H9 (cell line): ENCODE measurements around the gene MNAT1. TPM values are rescaled to one million over a fixed set of nuclear protein-coding genes. Genes with fewer than 3 reads are reported as not detected.

ENCODE experiments used
- DNase-seq: peaks from one replicate; pipeline ENCODE4 v3.0.0-alpha.2; 2017
- H2AFZ ChIP-seq: one replicate; pipeline ENCODE4 v1.6.1; 2013; ENCODE audit warnings: mild to moderate bottlenecking, low read length, control low read depth, moderate library complexity
- H2AK5ac ChIP-seq: 2 replicates; pipeline ENCODE4 v1.6.1; 2013; ENCODE audit warnings: low read length, control low read depth, mixed read lengths; ENCODE audit not compliant: insufficient read length
- H2BK120ac ChIP-seq: one replicate; pipeline ENCODE4 v1.6.1; 2013; ENCODE audit warnings: low read depth, mild to moderate bottlenecking, low read length, control low read depth, inconsistent platforms; ENCODE audit not compliant: poor library complexity, severe bottlenecking
- H2BK12ac ChIP-seq: 2 replicates; pipeline ENCODE4 v1.6.1; 2013; ENCODE audit warnings: low read length, control low read depth, mixed read lengths, low read depth; ENCODE audit not compliant: insufficient read length
- H2BK15ac ChIP-seq: 2 replicates; pipeline ENCODE4 v1.6.1; 2013; ENCODE audit warnings: low read depth, low read length, control low read depth
- H2BK20ac ChIP-seq: one replicate; pipeline ENCODE4 v1.6.1; 2013; ENCODE audit warnings: low read depth, mild to moderate bottlenecking, low read length, control low read depth, inconsistent platforms; ENCODE audit not compliant: poor library complexity, severe bottlenecking
- H2BK5ac ChIP-seq: 2 replicates; pipeline ENCODE4 v1.6.1; 2013; ENCODE audit warnings: low read length, control low read depth, mixed read lengths; ENCODE audit not compliant: insufficient read length
- H3K14ac ChIP-seq: 2 replicates; pipeline ENCODE4 v1.6.1; 2013; ENCODE audit warnings: low read length, control low read depth; ENCODE audit not compliant: insufficient read depth
- H3K18ac ChIP-seq: 2 replicates; pipeline ENCODE4 v1.6.1; 2013; ENCODE audit warnings: low read depth, mild to moderate bottlenecking, mixed read lengths, low read length, control low read depth; ENCODE audit not compliant: insufficient read length
- H3K23ac ChIP-seq: 2 replicates; pipeline ENCODE4 v1.6.1; 2013; ENCODE audit warnings: low read length, control low read depth, mixed read lengths, low read depth; ENCODE audit not compliant: insufficient read length
- H3K23me2 ChIP-seq: 2 replicates; pipeline ENCODE4 v1.6.1; 2013; ENCODE audit warnings: low read depth, mild to moderate bottlenecking, mixed read lengths, low read length, control low read depth; ENCODE audit not compliant: insufficient read length, poor library complexity, severe bottlenecking
- H3K27ac ChIP-seq: 2 replicates; pipeline ENCODE4 v1.5.1; 2013; ENCODE audit warnings: low read length, control low read depth, mixed read lengths, low read depth; ENCODE audit not compliant: insufficient read length
- H3K27me3 ChIP-seq: 2 replicates; pipeline ENCODE4 v1.6.1; 2013; ENCODE audit warnings: low read length, control low read depth, inconsistent platforms; ENCODE audit not compliant: insufficient read depth
- H3K4ac ChIP-seq: 2 replicates; pipeline ENCODE4 v1.6.1; 2013; ENCODE audit warnings: low read depth, mild to moderate bottlenecking, control low read depth, inconsistent platforms, low read length, moderate library complexity
- H3K4me1 ChIP-seq: 2 replicates; pipeline ENCODE4 v1.6.1; 2013; ENCODE audit warnings: low read length, control low read depth, inconsistent platforms; ENCODE audit not compliant: insufficient read depth
- H3K4me2 ChIP-seq: 2 replicates; pipeline ENCODE4 v1.6.1; 2013; ENCODE audit warnings: low read length, control low read depth, mixed read lengths; ENCODE audit not compliant: insufficient read length, insufficient read depth
- H3K56ac ChIP-seq: 2 replicates; pipeline ENCODE4 v1.6.1; 2013; ENCODE audit warnings: low read depth, mild to moderate bottlenecking, mixed read lengths, low read length, control low read depth; ENCODE audit not compliant: insufficient read length
- H3K79me1 ChIP-seq: 2 replicates; pipeline ENCODE4 v1.6.1; 2013; ENCODE audit warnings: low read depth, mild to moderate bottlenecking, moderate library complexity, low read length, control low read depth, inconsistent platforms; ENCODE audit not compliant: insufficient read depth, poor library complexity, severe bottlenecking
- H3K79me2 ChIP-seq: 2 replicates; pipeline ENCODE4 v1.6.1; 2013; ENCODE audit warnings: low read length, control low read depth, inconsistent platforms; ENCODE audit not compliant: insufficient read depth
- H3K9ac ChIP-seq: 2 replicates; pipeline ENCODE4 v1.6.1; 2013; ENCODE audit warnings: low read length, control low read depth, mixed read lengths; ENCODE audit not compliant: insufficient read length; ENCODE audit errors: extremely low read depth
- H3K9me3 ChIP-seq: one replicate; pipeline ENCODE4 v1.6.1; 2013; ENCODE audit warnings: low read depth, low read length, inconsistent platforms; ENCODE audit not compliant: control insufficient read depth
- H3T11ph ChIP-seq: one replicate; pipeline ENCODE4 v1.6.1; 2013; ENCODE audit warnings: mild to moderate bottlenecking, low read length, control low read depth, inconsistent platforms
- H4K20me1 ChIP-seq: one replicate; pipeline ENCODE4 v1.6.1; 2013; ENCODE audit not compliant: control insufficient read depth, insufficient read length, insufficient read depth
- H4K5ac ChIP-seq: 2 replicates; pipeline ENCODE4 v1.6.1; 2013; ENCODE audit warnings: low read depth, mild to moderate bottlenecking, mixed read lengths, low read length, control low read depth; ENCODE audit not compliant: insufficient read length
- H4K8ac ChIP-seq: replicated peaks from 2 replicates; pipeline ENCODE4 v1.6.1; 2013; ENCODE audit warnings: low read length, control low read depth, mixed read lengths, low read depth; ENCODE audit not compliant: insufficient read length
- H4K91ac ChIP-seq: 2 replicates; pipeline ENCODE4 v1.6.1; 2013; ENCODE audit warnings: low read depth, mild to moderate bottlenecking, moderate library complexity, mixed read lengths, low read length, control low read depth; ENCODE audit not compliant: insufficient read length
- H3K27ac Mint-ChIP-seq, 3 experiments: 2 replicates in 2 of 3; 3 replicates in 1 of 3; pipeline ENCODE4 v1.8.0; 2020 to 2021; ENCODE audit warnings: mixed read lengths in 3 of 3, mild to moderate bottlenecking in 1 of 3, moderate library complexity in 1 of 3
- H3K27me3 Mint-ChIP-seq: 2 replicates; pipeline ENCODE4 v1.8.0; 2021; ENCODE audit warnings: low read depth, mild to moderate bottlenecking, moderate library complexity, mixed read lengths
- H3K36me3 Mint-ChIP-seq, 3 experiments: 2 replicates in 2 of 3; 3 replicates in 1 of 3; pipeline ENCODE4 v1.8.0; 2020 to 2021; ENCODE audit warnings: low read depth in 3 of 3, mixed read lengths in 3 of 3; ENCODE audit not compliant: insufficient read depth in 1 of 3
- H3K4me1 Mint-ChIP-seq, 2 experiments: 2 replicates each; pipeline ENCODE4 v1.8.0; 2020; ENCODE audit warnings: mixed read lengths in 2 of 2
- H3K4me3 Mint-ChIP-seq, 2 experiments: 2 replicates in 1 of 2; 3 replicates in 1 of 2; pipeline ENCODE4 v1.8.0; 2020 to 2021; ENCODE audit warnings: mild to moderate bottlenecking in 2 of 2, mixed read lengths in 2 of 2, moderate library complexity in 1 of 2
- H3K9me3 Mint-ChIP-seq, 2 experiments: 2 replicates in 1 of 2; 3 replicates in 1 of 2; pipeline ENCODE4 v1.8.0; 2020; ENCODE audit warnings: mild to moderate bottlenecking in 2 of 2, mixed read lengths in 2 of 2, moderate library complexity in 1 of 2
- WGBS: extraction: QIAGEN DNeasy Blood & Tissue Kit; methylation state at CpG from one replicate; pipeline ENCODE4 v1.1.7; 2013; ENCODE audit warnings: missing lambda C conversion rate, low lambda C conversion rate, mixed read lengths; ENCODE audit not compliant: insufficient read length; ENCODE audit errors: extremely low coverage; 5-methylcytosine and 5-hydroxymethylcytosine counted together
- total RNA-seq: library from RNA; stranded (reverse); gene quantifications from 2 replicates; pipeline ENCODE4 v1.2.1, GENCODE V29; 2021
- TF ChIP-seq, protein P1 (sequence below): fragments of 200-600 bp; sonication (generic); conservative IDR thresholded peaks from 3 replicates; pipeline ENCODE4 v1.8.0; 2021; ENCODE audit warnings: antibody characterized with exemption, mild to moderate bottlenecking

MNAT1 gene
- total RNA-seq, 1 experiment from 2014 or later, result 43.1 TPM

DNA sequence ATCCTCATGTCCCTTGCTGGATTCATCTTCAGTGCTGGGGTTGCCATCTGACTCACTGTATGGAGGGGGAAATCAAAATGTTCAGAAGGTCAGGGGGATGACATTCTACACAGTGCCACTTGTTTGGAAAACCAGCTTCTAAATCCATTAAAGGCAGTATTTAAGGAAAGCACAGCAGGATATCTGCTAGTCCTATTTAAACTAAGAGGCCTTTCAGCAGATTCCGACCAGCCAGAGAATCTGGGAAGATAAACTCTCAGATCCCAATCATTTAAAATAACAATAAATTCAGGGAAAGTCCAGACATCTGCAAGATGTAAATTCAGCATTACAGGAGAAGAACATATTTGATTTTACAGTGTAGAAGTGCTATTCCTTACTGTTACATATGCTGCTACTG, 14.2 kb upstream of the MNAT1 start:
- no peak overlapping the region for H3K23ac ChIP-seq
- H3K9ac ChIP-seq, result no peak overlapping the region
- Mint-ChIP-seq H3K9me3 (no peaks in the 10 kb centered on the region; a peak in 1 of 5 replicates), H3K27me3 (peaks cover 1% of the 10 kb centered on the region; the same call in 1 of the 2 replicates), H3K27ac (no peak overlapping the region), H3K4me1 (peaks cover 26 to 27% of the 10 kb centered on the region in 2 experiments), H3K36me3 (peaks cover 24 to 32% (median 29%) of the 10 kb centered on the region in 3 experiments), H3K4me3 (peak overlapping the region; percentile 96)
- peaks cover 7% of the 10 kb centered on the region; the same call in 1 of the 2 replicates for H3K79me2 ChIP-seq
- H4K91ac ChIP-seq, result no peak overlapping the region
- no peak overlapping the region for H2BK15ac ChIP-seq
- no peak overlapping the region for H2BK12ac ChIP-seq
- no peak overlapping the region for H2BK120ac ChIP-seq
- H3K27ac ChIP-seq, result no peak overlapping the region
- peaks cover 3% of the 10 kb centered on the region; the same call in 1 of the 2 replicates for H3K4me1 ChIP-seq
- H2AFZ ChIP-seq, result no peak overlapping the region
- H3K9me3 ChIP-seq, result no peaks in the 10 kb centered on the region
- H3K14ac ChIP-seq, result no peak overlapping the region
- peaks cover 6% of the 10 kb centered on the region for H3K79me1 ChIP-seq
- H4K20me1 ChIP-seq, result no peaks in the 10 kb centered on the region
- peak overlapping the region; percentile 75 for H3K4me2 ChIP-seq
- no peak overlapping the region for H4K8ac ChIP-seq
- TF ChIP-seq, protein P1, sequence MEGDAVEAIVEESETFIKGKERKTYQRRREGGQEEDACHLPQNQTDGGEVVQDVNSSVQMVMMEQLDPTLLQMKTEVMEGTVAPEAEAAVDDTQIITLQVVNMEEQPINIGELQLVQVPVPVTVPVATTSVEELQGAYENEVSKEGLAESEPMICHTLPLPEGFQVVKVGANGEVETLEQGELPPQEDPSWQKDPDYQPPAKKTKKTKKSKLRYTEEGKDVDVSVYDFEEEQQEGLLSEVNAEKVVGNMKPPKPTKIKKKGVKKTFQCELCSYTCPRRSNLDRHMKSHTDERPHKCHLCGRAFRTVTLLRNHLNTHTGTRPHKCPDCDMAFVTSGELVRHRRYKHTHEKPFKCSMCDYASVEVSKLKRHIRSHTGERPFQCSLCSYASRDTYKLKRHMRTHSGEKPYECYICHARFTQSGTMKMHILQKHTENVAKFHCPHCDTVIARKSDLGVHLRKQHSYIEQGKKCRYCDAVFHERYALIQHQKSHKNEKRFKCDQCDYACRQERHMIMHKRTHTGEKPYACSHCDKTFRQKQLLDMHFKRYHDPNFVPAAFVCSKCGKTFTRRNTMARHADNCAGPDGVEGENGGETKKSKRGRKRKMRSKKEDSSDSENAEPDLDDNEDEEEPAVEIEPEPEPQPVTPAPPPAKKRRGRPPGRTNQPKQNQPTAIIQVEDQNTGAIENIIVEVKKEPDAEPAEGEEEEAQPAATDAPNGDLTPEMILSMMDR, result no peak
- H3K4ac ChIP-seq, result no peak overlapping the region
- H2BK5ac ChIP-seq, result no peak overlapping the region
- H2BK20ac ChIP-seq, result no peak overlapping the region
- H3K27me3 ChIP-seq, result no peaks in the 10 kb centered on the region
- DNase-seq, result no peak
- no peak overlapping the region for H3K18ac ChIP-seq
- H4K5ac ChIP-seq, result no peak overlapping the region
- no peak overlapping the region for H3K56ac ChIP-seq
- no peak overlapping the region for H3T11ph ChIP-seq
- WGBS, result no CpG with 5 or more reads among the region's 1 CpG
- peaks cover 20% of the 10 kb centered on the region for H3K23me2 ChIP-seq
- H2AK5ac ChIP-seq, result no peak overlapping the region
